ENCODE results near the gene LENG1.

GRCh38 chr19:54201172-54201701 lies 41.7 kb upstream of the LENG1 start:
- no peak for TF ChIP-seq POLR2A (IDR thresholded peaks at IDR 0.05; ENCODE audit: extremely low read depth, insufficient read length)
- no peak for TF ChIP-seq CTCF (IDR thresholded peaks at IDR 0.05; ENCODE audit: low read depth, low read length)
- no peak; the same call in 1 of the 2 replicates for TF ChIP-seq MYC (IDR thresholded peaks at IDR 0.05; ENCODE audit: low read depth, low read length)
